ENCODE measurements around the gene IFT80. TPM values are rescaled to one million over a fixed set of nuclear protein-coding genes. Genes with fewer than 3 reads are reported as not detected.
"Not testable (repeated sequence)": the region's sequence is repeated elsewhere in the genome, so short reads cannot be mapped to it uniquely, and the experiment has no call there.

The IFT80 gene
- total RNA-seq, 2 donors from 2014 or later = 13.3 to 21.8 TPM

- H3K36me3 Mint-ChIP-seq = peaks cover 5 to 6% of the 10 kb centered on the region in 2 donors
- no peak overlapping the region for H3K27ac Mint-ChIP-seq
- peaks cover 0 to 4% of the 10 kb centered on the region in 2 donors for H3K9me3 Mint-ChIP-seq
- DNase-seq (ENCODE audit: low spot score in 2 of 2) (no peak), ATAC-seq (no peak)
Measured at GRCh38 chr3:160330690-160331089, 68.3 kb downstream of the IFT80 start.

- H3K27ac Mint-ChIP-seq = no peak overlapping the region
- ATAC-seq = no peak
- peaks cover 0 to 4% of the 10 kb centered on the region in 2 donors for H3K9me3 Mint-ChIP-seq
- peaks cover 5 to 6% of the 10 kb centered on the region in 2 donors for H3K36me3 Mint-ChIP-seq
- no peak for DNase-seq (ENCODE audit: low spot score in 2 of 2)
Measured at GRCh38 chr3:160330109-160330508, 68.9 kb downstream of the IFT80 start.

DNA sequence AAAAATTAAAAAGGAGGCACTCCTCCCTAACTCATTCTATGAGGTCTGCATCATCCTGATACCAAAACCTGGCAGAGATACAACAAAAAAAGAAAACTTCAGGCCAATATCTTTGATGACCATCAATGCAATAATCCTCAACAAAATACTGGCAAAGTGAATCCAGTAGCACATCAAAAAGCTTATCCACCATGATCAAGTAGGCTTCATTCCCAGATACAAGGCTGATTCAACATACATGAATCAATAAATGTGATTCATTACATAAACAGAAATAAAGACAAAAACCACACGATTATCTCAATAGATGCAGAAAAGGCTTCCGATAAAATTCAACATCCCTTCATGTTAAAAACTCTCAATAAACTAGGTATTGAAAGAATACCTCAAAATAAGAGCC, 72.7 kb downstream of the IFT80 start:
- H3K9me3 Mint-ChIP-seq; DNase-seq (ENCODE audit: low spot score in 2 of 2); H3K27ac Mint-ChIP-seq; H3K36me3 Mint-ChIP-seq; ATAC-seq: not testable (repeated sequence)

DNA sequence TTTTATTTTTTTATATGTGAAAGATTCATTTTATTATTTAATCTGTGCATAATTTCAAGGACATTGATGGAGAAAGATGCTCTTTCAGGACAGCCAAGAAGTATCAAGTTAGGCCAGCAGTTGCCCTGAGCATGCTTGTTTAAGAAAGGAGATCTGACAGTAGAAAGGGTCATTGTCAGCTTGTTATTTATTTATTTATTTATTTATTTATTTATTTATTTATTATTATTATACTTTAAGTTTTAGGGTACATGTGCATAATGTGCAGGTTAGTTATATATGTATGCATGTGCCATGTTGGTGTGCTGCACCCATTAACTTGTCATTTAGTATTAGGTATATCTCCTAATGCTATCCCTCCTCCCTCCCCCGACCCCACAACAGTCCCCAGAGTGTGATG, 77.2 kb downstream of the IFT80 start:
- ATAC-seq, H3K36me3 Mint-ChIP-seq: not testable (repeated sequence)

GRCh38 chr3:160319322-160319721, 79.7 kb downstream of the IFT80 start:
- H3K9me3 Mint-ChIP-seq = peaks cover 5% of the 10 kb centered on the region in 2 donors
- H3K36me3 Mint-ChIP-seq = peaks cover 9 to 10% of the 10 kb centered on the region in 2 donors
- DNase-seq (ENCODE audit: low spot score in 2 of 2) (no peak), ATAC-seq (no peak)
- no peak overlapping the region for H3K27ac Mint-ChIP-seq

More for the DNA sequence above, 77.2 kb downstream of the IFT80 start:
- not testable (repeated sequence) for H3K27ac Mint-ChIP-seq; H3K9me3 Mint-ChIP-seq; DNase-seq (ENCODE audit: low spot score in 2 of 2)

GRCh38 chr3:160314995-160315394, 84.0 kb downstream of the IFT80 start:
- Mint-ChIP-seq H3K36me3 (peaks cover 0 to 5% of the 10 kb centered on the region in 2 donors), H3K27ac (no peak overlapping the region), H3K9me3 (no peaks in the 10 kb centered on the region)
- DNase-seq (ENCODE audit: low spot score in 2 of 2) (no peak), ATAC-seq (no peak)

DNA sequence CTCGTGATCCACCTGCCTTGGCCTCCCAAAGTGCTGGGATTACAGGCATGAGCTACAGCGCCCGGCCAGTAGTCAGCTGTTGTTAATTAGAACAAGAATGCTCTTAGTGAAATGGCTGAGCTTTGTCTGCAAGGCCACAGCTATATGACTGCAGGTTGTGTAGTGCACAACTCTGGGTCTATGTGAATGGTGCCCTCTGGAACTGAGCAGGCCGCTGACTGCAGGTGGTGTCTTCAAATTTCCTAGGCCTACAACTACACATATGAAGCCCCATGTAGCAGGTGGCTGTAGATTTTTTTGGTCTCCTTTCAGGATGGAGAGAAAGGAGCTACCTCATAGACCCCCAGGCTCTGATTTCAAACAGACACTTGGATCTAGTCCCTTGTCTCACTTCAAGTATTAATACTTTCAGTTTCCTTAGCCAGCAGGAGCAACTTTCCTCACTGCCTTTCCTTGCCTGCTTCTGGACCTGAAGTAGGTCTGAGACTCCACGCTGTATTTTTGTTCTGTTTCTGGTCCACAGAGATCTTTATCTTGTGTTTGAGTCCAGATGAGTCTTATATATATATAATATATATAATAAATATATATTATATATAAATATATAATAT, 86.9 kb downstream of the IFT80 start:
- ATAC-seq (peak; percentile 73 to 88), DNase-seq (ENCODE audit: low spot score in 2 of 2) (no peak)
- H3K9me3 Mint-ChIP-seq = no peaks in the 10 kb centered on the region
- H3K27ac Mint-ChIP-seq = no peak overlapping the region
- peaks cover 5 to 15% of the 10 kb centered on the region in 2 donors for H3K36me3 Mint-ChIP-seq

DNA sequence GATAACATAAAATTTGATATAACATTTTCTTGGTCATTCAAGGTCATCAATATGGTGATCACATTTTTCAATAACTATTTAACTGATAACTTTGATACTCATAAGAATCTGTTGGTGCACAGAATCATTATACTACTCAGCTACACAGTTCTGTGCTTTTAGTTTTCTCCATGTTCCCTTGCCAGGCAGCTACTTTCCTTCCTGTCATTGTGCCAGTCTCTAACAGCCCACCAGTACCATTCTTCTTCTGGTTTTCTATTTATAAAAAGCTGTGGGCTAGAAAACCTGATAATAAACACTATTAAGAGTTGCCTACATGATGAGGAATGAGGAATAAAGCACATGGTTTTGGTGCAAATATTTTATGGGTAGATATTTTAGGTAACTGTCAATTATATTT, 96.2 kb downstream of the IFT80 start:
- Mint-ChIP-seq H3K9me3 (no peaks in the 10 kb centered on the region), H3K27ac (no peak overlapping the region), H3K36me3 (peaks cover 0 to 5% of the 10 kb centered on the region in 2 donors)
- no peak for DNase-seq (ENCODE audit: low spot score in 2 of 2)
- ATAC-seq = no peak

DNA sequence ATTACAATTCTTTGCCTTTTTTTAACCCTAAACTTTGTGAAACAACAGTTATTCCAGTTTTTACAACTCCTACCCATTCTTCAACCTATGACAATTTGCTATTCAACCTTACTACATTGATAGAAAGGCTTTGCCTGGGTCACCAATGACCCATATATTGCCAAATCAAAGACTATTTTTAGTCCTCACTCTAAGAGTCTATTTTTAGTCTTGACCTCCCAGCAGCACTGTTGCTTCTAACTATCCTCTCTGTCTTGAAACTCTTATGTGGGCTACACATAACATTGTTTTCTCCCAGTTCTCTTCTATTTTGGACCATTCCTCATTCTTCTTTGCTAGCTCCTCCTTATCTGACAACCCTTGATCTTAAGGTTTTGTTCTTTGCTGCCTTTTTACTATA, 102.4 kb downstream of the IFT80 start:
- no peak for ATAC-seq

DNA sequence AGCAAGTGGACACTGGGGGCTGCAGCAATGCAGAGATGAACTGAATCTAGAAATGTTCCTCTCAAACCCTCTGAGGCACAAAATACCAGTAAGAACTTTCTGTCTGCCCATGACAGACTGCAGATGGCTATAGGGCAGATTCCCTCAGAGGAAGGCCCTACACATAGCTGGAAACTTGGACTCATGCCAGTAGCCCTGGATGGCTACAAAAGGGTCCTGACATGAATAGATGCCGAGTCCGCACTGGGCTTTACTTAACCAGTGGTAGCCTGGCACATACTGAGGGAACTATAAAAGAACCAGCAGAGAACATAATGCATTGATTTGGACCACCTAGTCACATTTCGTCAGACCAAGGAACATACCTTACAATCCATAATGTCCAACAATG, 107.1 kb downstream of the IFT80 start:
- Mint-ChIP-seq H3K27ac (no peak overlapping the region), H3K9me3 (no peaks in the 10 kb centered on the region), H3K36me3 (peaks cover 0 to 18% of the 10 kb centered on the region in 2 donors)
- DNase-seq (ENCODE audit: low spot score in 2 of 2) (no peak), ATAC-seq (no peak)

More for the DNA sequence above, 102.4 kb downstream of the IFT80 start:
- DNase-seq (ENCODE audit: low spot score in 2 of 2) = no peak
- Mint-ChIP-seq H3K9me3 (no peaks in the 10 kb centered on the region), H3K27ac (no peak overlapping the region), H3K36me3 (peaks cover 0 to 5% of the 10 kb centered on the region in 2 donors)

GRCh38 chr3:160291290-160291908, 107.6 kb downstream of the IFT80 start:
- Mint-ChIP-seq H3K9me3 (no peaks in the 10 kb centered on the region), H3K27ac (no peak overlapping the region), H3K36me3 (peaks cover 0 to 18% of the 10 kb centered on the region in 2 donors)
- ATAC-seq (no peak), DNase-seq (ENCODE audit: low spot score in 2 of 2) (no peak)

- Mint-ChIP-seq H3K9me3 (no peaks in the 10 kb centered on the region), H3K36me3 (peaks cover 0 to 18% of the 10 kb centered on the region in 2 donors), H3K27ac (peak overlapping the region in 1 of 2 donors; percentile 46)
- ATAC-seq = no peak
- DNase-seq (ENCODE audit: low spot score in 2 of 2) = no peak
Measured at GRCh38 chr3:160287666-160288065, 111.4 kb downstream of the IFT80 start.

- no peak for ATAC-seq
- Mint-ChIP-seq H3K27ac (no peak overlapping the region), H3K9me3 (no peaks in the 10 kb centered on the region), H3K36me3 (peaks cover 0 to 9% of the 10 kb centered on the region in 2 donors)
- no peak for DNase-seq (ENCODE audit: low spot score in 2 of 2)
Measured at GRCh38 chr3:160286231-160286630, 112.8 kb downstream of the IFT80 start.

DNA sequence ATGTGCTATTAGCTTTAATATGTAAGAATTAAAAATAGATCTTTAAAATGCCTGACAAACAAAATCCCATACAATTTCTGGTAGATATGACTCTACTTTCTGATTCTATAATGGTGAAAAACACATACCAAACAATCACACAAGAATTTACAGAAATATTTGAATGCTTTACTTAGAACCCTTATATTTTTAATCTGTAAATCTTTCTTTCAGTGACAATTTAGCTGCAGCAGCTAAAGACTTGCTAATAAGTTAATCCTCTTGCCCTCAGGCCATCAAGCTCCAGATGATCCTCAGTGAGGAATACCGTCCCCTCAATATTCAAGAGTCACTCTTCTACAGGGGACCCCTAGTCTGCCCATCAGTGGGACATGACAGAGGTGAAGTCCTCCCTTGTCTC, 118.2 kb downstream of the IFT80 start:
- Mint-ChIP-seq H3K27ac (no peak overlapping the region), H3K9me3 (no peaks in the 10 kb centered on the region), H3K36me3 (peaks cover 0 to 5% of the 10 kb centered on the region in 2 donors)
- DNase-seq (ENCODE audit: low spot score in 2 of 2) (no peak), ATAC-seq (no peak)

GRCh38 chr3:160279657-160280056, 119.4 kb downstream of the IFT80 start:
- Mint-ChIP-seq H3K9me3 (no peaks in the 10 kb centered on the region), H3K27ac (no peak overlapping the region), H3K36me3 (peaks cover 0 to 5% of the 10 kb centered on the region in 2 donors)
- ATAC-seq (no peak), DNase-seq (ENCODE audit: low spot score in 2 of 2) (no peak)

GRCh38 chr3:160278210-160278609, 120.8 kb downstream of the IFT80 start:
- DNase-seq (ENCODE audit: low spot score in 2 of 2) (no peak), ATAC-seq (no peak)
- Mint-ChIP-seq H3K27ac (no peak overlapping the region), H3K36me3 (peaks cover 0 to 17% of the 10 kb centered on the region in 2 donors), H3K9me3 (no peaks in the 10 kb centered on the region)

- H3K36me3 Mint-ChIP-seq = peaks cover 0 to 6% of the 10 kb centered on the region in 2 donors
- H3K27ac Mint-ChIP-seq = no peak overlapping the region
- ATAC-seq = no peak
- DNase-seq (ENCODE audit: low spot score in 2 of 2) = no peak
- H3K9me3 Mint-ChIP-seq = no peaks in the 10 kb centered on the region
Measured at GRCh38 chr3:160265088-160265487, 133.9 kb downstream of the IFT80 start.

All from activated naive CD4-positive, alpha-beta T cell treated with anti-CD3 and anti-CD28 coated beads, Interleukin-2, amount 50 U/mL, for 72 hours (primary cell).